Panc1 (cell line): ENCODE data around the gene ABHD4. TPM values are rescaled to one million over a fixed set of nuclear protein-coding genes. Genes with fewer than 3 reads are reported as not detected.

Experiments
- ATAC-seq: fragments of 200-7000 bp; cut with Tn5 transposase; 2 replicates; pipeline ENCODE4 v1.9.1; 2020; ENCODE audit warnings: mild to moderate bottlenecking, moderate library complexity
- BruUV-seq: library from RNA; stranded (reverse); fragments of 400-500 nt; replicated peaks from 2 replicates; lab custom pipeline; 2021; lab: Mats Ljungman, UMichigan
- CTCF ChIA-PET: fragments of 300-600 bp; sonication (Branson Sonifier 250); formaldehyde crosslinking; loops from one replicate; lab custom pipeline; 2022; ENCODE audit warnings: antibody characterized with exemption; lab: Charles Lee
- POLR2A ChIA-PET: fragments of 300-600 bp; sonication (Branson Sonifier 250); formaldehyde crosslinking; loops from one replicate; lab custom pipeline; 2022; ENCODE audit warnings: antibody characterized with exemption; lab: Charles Lee
- DNase-seq: peaks from one replicate; pipeline ENCODE4 v3.0.0-alpha.2; 2010; ENCODE audit warnings: low read depth, low spot score
- H3K27ac ChIP-seq: 2 replicates; pipeline ENCODE4 v1.5.1; 2011; ENCODE audit warnings: mild to moderate bottlenecking, low read length, inconsistent platforms
- H3K27me3 ChIP-seq: fragments of 200-500 bp; sonication (Bioruptor generic); 2 replicates; pipeline ENCODE4 v1.6.0; 2014; ENCODE audit warnings: low read length, inconsistent platforms; ENCODE audit not compliant: control insufficient read depth, insufficient read depth
- H3K36me3 ChIP-seq: fragments of 200-500 bp; sonication (Bioruptor generic); 2 replicates; pipeline ENCODE4 v1.5.1; 2014; ENCODE audit warnings: inconsistent platforms, mild to moderate bottlenecking, low read length, moderate library complexity; ENCODE audit not compliant: control insufficient read depth, insufficient read depth
- H3K4me1 ChIP-seq: 2 replicates; pipeline ENCODE4 v1.5.1; 2011; ENCODE audit warnings: inconsistent platforms, mild to moderate bottlenecking, low read length, moderate library complexity; ENCODE audit not compliant: control insufficient read depth, insufficient read depth
- H3K4me3 ChIP-seq, 2 experiments: 2 replicates each; pipeline ENCODE4 v1.5.1; 2011 to 2012; ENCODE audit warnings: low read depth in 2 of 2, low read length in 2 of 2, mild to moderate bottlenecking in 2 of 2, inconsistent platforms in 1 of 2, moderate library complexity in 1 of 2
- H3K9me3 ChIP-seq: fragments of 200-500 bp; sonication (Bioruptor generic); 2 replicates; pipeline ENCODE4 v1.5.1; 2014; ENCODE audit warnings: low read depth, mild to moderate bottlenecking, inconsistent platforms, low read length, moderate library complexity; ENCODE audit not compliant: control insufficient read depth, insufficient read depth
- POLR2AphosphoS5 ChIP-seq: IDR thresholded peaks from 2 replicates; pipeline ENCODE4 v1.6.1; 2012; ENCODE audit warnings: mild to moderate bottlenecking, low read depth, low read length, moderate library complexity
- REST ChIP-seq, 2 experiments: IDR thresholded peaks; 2 replicates each; pipeline ENCODE4 v1.6.1; 2011 to 2012; ENCODE audit warnings: low read depth in 2 of 2, control low read depth in 1 of 2, low read length in 1 of 2, mild to moderate bottlenecking in 1 of 2, moderate library complexity in 1 of 2; ENCODE audit not compliant: insufficient read depth in 1 of 2
- SIN3A ChIP-seq: IDR thresholded peaks from 2 replicates; pipeline ENCODE4 v1.6.1; 2012; ENCODE audit warnings: low read depth, mild to moderate bottlenecking, low read length, moderate library complexity, borderline replicate concordance; ENCODE audit not compliant: insufficient read depth
- TCF7L2 ChIP-seq: IDR thresholded peaks from 2 replicates; pipeline ENCODE4 v1.6.1; 2011; ENCODE audit warnings: mild to moderate bottlenecking, low read depth, low read length, inconsistent platforms
- in situ Hi-C: cut with HindIII; loops from 2 replicates; pipeline ENCODE4 v1.10.0; 2016; ENCODE audit warnings: low sequenced_read_pairs, low pct_unique_long_range_greater_than_20kb
- intact Hi-C: fragments of 100-400 bp; cut with micrococcal nuclease; formaldehyde crosslinking; loops from one replicate; pipeline ENCODE4 v1.10.0; 2022; ENCODE audit not compliant: unreplicated experiment
- total RNA-seq: library from RNA; stranded (reverse); gene quantifications from one replicate; pipeline ENCODE4 v1.2.1, GENCODE V29; 2021; ENCODE audit not compliant: unreplicated experiment
- TF ChIP-seq, protein P1 (sequence below): fragments of 450-650 bp; IDR thresholded peaks from 2 replicates; pipeline ENCODE4 v1.5.1; 2017; ENCODE audit warnings: mild to moderate bottlenecking

ABHD4 gene
- total RNA-seq, 1 experiment from 2014 or later: 5.1 TPM

DNA sequence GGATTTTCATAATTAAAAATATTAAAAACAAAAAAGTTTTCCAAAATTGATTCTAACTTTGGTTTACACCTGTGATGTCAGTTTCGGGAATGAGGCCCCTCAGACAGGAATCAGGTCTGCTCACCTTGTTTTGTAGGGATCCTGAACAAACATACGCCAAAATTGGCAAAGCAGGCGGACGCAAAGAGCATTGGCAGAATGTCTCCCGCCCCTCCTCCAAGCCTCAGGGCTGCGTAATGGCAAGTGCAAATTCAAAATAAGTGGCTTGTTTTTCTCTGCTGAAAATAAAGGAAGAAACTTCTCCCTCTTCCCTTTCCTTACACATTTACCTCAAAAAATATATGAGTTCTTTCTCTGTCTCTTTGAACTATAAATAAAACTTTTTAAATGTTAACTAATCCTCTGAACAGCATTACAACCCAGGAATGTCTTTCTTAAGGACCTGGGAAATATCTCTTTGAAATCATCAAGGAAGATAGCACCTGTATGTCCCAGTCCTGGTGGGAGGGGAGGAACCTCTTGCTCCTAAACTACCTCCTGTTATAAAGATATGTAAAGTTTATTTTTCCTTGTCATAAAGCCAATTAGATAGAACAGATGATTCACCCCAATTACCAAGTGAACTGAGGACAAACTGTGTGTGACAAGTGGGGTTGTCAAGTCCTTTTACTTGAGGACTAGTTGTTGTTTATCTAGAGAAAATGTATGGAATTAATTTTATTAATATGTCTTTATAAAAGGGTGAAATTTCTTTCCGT, 29.6 kb downstream of the ABHD4 start:
- no peaks in the 10 kb centered on the region; the same call in 1 of the 2 replicates for H3K9me3 ChIP-seq
- in situ Hi-C loops (no loop called here), intact Hi-C loops (no loop called here)
- H3K4me3 ChIP-seq: no peak overlapping the region
- DNase-seq (no peak), ATAC-seq (no peak)
- H3K27me3 ChIP-seq: no peaks in the 10 kb centered on the region; the same call in 1 of the 2 replicates
- ChIA-PET CTCF (interaction anchor here (0.5 kb wide), 1 partner anchor 57 kb away, joined by 4 read pairs; no protein-coding TSS in a partner anchor), POLR2A (no interaction called here)
- BruUV-seq: no TSS peak
- no peaks in the 10 kb centered on the region for H3K4me1 ChIP-seq
- H3K27ac ChIP-seq: no peak overlapping the region
- TF ChIP-seq POLR2AphosphoS5 (no peak), REST (IDR thresholded peaks at IDR 0.05; ENCODE audit: insufficient read depth in 1 of 2, low read depth in 2 of 2, low read length in 1 of 2) (no peak), SIN3A (no peak), TCF7L2 (no peak)
- TF ChIP-seq, protein P1, sequence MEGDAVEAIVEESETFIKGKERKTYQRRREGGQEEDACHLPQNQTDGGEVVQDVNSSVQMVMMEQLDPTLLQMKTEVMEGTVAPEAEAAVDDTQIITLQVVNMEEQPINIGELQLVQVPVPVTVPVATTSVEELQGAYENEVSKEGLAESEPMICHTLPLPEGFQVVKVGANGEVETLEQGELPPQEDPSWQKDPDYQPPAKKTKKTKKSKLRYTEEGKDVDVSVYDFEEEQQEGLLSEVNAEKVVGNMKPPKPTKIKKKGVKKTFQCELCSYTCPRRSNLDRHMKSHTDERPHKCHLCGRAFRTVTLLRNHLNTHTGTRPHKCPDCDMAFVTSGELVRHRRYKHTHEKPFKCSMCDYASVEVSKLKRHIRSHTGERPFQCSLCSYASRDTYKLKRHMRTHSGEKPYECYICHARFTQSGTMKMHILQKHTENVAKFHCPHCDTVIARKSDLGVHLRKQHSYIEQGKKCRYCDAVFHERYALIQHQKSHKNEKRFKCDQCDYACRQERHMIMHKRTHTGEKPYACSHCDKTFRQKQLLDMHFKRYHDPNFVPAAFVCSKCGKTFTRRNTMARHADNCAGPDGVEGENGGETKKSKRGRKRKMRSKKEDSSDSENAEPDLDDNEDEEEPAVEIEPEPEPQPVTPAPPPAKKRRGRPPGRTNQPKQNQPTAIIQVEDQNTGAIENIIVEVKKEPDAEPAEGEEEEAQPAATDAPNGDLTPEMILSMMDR: no peak
- H3K36me3 ChIP-seq: no peaks in the 10 kb centered on the region

GRCh38 chr14:22629361-22629760, 31.3 kb downstream of the ABHD4 start:
- TF ChIP-seq SIN3A (no peak), REST (IDR thresholded peaks at IDR 0.05; ENCODE audit: insufficient read depth in 1 of 2, low read depth in 2 of 2, low read length in 1 of 2) (no peak), TCF7L2 (no peak), POLR2AphosphoS5 (no peak)
- TF ChIP-seq, protein P1: no peak
- H3K9me3 ChIP-seq: no peaks in the 10 kb centered on the region; the same call in 1 of the 2 replicates
- H3K27ac ChIP-seq: no peak overlapping the region
- no TSS peak for BruUV-seq
- ATAC-seq: no peak
- H3K4me1 ChIP-seq: no peaks in the 10 kb centered on the region
- no peak overlapping the region for H3K4me3 ChIP-seq
- intact Hi-C loops: no loop called here
- ChIA-PET POLR2A (no interaction called here), CTCF (no interaction called here)
- H3K27me3 ChIP-seq: no peaks in the 10 kb centered on the region; the same call in 1 of the 2 replicates
- DNase-seq: no peak
- H3K36me3 ChIP-seq: no peaks in the 10 kb centered on the region
- in situ Hi-C loops: no loop called here
